Lung (tissue), 12 donors: ENCODE results near the gene WNT7B. TPM values are rescaled to one million over a fixed set of nuclear protein-coding genes. Genes with fewer than 3 reads are reported as not detected.

Experiments
- ATAC-seq: fragments of 200-7000 bp; cut with Tn5 transposase; one replicate; pipeline ENCODE4 v1.9.1; 2020; ENCODE audit warnings: moderate number of reproducible peaks; ENCODE audit not compliant: insufficient read depth, low FRiP score
- DNase-seq, 3 donors: peaks; one replicate each; pipeline ENCODE4 v3.0.0-alpha.2; 2013 to 2017
- H3K27ac ChIP-seq, 2 donors: one replicate each; pipeline ENCODE4 v1.5.1; 2013; ENCODE audit warnings: mild to moderate bottlenecking in 2 of 2, moderate library complexity in 2 of 2, control low read depth in 1 of 2, inconsistent platforms in 1 of 2, low read depth in 1 of 2, low read length in 1 of 2
- H3K27me3 ChIP-seq, 3 donors: one replicate each; pipeline ENCODE4 v1.5.1; 2013; ENCODE audit warnings: low read length in 2 of 3; ENCODE audit not compliant: control insufficient read depth in 3 of 3, insufficient read depth in 3 of 3
- H3K36me3 ChIP-seq, 4 donors: one replicate each; pipeline ENCODE4 v1.5.1; 2013; ENCODE audit warnings: low read length in 4 of 4, mild to moderate bottlenecking in 1 of 4, moderate library complexity in 1 of 4; ENCODE audit not compliant: control insufficient read depth in 4 of 4, insufficient read depth in 4 of 4
- H3K4me1 ChIP-seq, 5 donors: one replicate each; pipeline ENCODE4 v1.5.1; 2013; ENCODE audit warnings: low read length in 5 of 5, mild to moderate bottlenecking in 2 of 5, moderate library complexity in 1 of 5; ENCODE audit not compliant: control insufficient read depth in 5 of 5, insufficient read depth in 5 of 5
- H3K4me3 ChIP-seq: one replicate; pipeline ENCODE4 v1.5.1; 2013; ENCODE audit warnings: mild to moderate bottlenecking, control low read depth, moderate library complexity
- H3K9ac ChIP-seq, 2 donors: one replicate each; pipeline ENCODE4 v1.5.1; 2013; ENCODE audit warnings: low read length in 2 of 2, control low read depth in 1 of 2; ENCODE audit not compliant: insufficient read depth in 1 of 2
- H3K9me3 ChIP-seq, 4 donors: one replicate each; pipeline ENCODE4 v1.5.1; 2013; ENCODE audit warnings: low read length in 3 of 4, mild to moderate bottlenecking in 1 of 4, moderate library complexity in 1 of 4; ENCODE audit not compliant: control insufficient read depth in 4 of 4, insufficient read depth in 3 of 4
- CTCF ChIP-seq: IDR thresholded peaks from 2 replicates; pipeline ENCODE4 v1.5.1; 2012; ENCODE audit warnings: mild to moderate bottlenecking; ENCODE audit errors: control extremely low read depth, extremely low read depth
- WGBS, 2 donors: extraction: QIAGEN DNeasy Blood & Tissue Kit; methylation state at CpG; one replicate each; pipeline ENCODE4 v1.1.7; 2013; 5-methylcytosine and 5-hydroxymethylcytosine counted together
- polyA plus RNA-seq, 2 donors: library from polyadenylated mRNA; stranded (reverse); fragments of 200-250 nt; gene quantifications; one replicate each; pipeline ENCODE4 v1.2.1, GENCODE V29; 2013
- total RNA-seq, 2 donors: library from RNA; depleted of rRNA in 1 of 2; stranded (reverse); fragments of >200 nt in 1 of 2; gene quantifications; one replicate each; pipeline ENCODE4 v1.2.1, GENCODE V29; 2014 to 2021
- donor health status: control.
- donor health status: control.
- donor health status: Bipolar disorder and iron deficiency.
- donor health status: healthy.
- donor health status: DM: yes; HTN: yes; CAD: no.

The WNT7B gene
- total and polyA plus RNA-seq, 4 donors = 3.5 to 12.5 (median 6.5) TPM

GRCh38 chr22:45997077-45997776 lies 20.3 kb upstream of the WNT7B start:
- Histone ChIP-seq H3K4me1 (peaks cover 5 to 47% (median 24%) of the 10 kb centered on the region in 5 donors), H3K9me3 (no peaks in the 10 kb centered on the region), H3K4me3 (no peak overlapping the region), H3K9ac (no peak overlapping the region), H3K27me3 (no peaks in the 10 kb centered on the region), H3K27ac (peak overlapping the region; percentile 77 to 87), H3K36me3 (no peaks in the 10 kb centered on the region)
- ATAC-seq (peak; percentile 80), DNase-seq (peak; percentile 95 to 98 (median 97))
- 9 to 13% methylated on average over 14 to 16 of the region's 16 CpGs for WGBS, 2 donors
- TF ChIP-seq CTCF = no peak

- WGBS, 2 donors = 49 to 57% methylated on average over 27 to 29 of the region's 29 CpGs
Observed at GRCh38 chr22:45996241-45997076, 19.5 kb upstream of the WNT7B start.

GRCh38 chr22:45995405-45996101 lies 18.6 kb upstream of the WNT7B start:
- Histone ChIP-seq H3K27me3 (no peaks in the 10 kb centered on the region), H3K4me1 (peaks cover 5 to 32% (median 11%) of the 10 kb centered on the region in 5 donors)
- no peak for DNase-seq

More at GRCh38 chr22:45996241-45997076, 19.5 kb upstream of the WNT7B start:
- Histone ChIP-seq H3K36me3 (no peaks in the 10 kb centered on the region), H3K9ac (no peak overlapping the region), H3K4me1 (peaks cover 5 to 40% (median 17%) of the 10 kb centered on the region in 5 donors), H3K9me3 (no peaks in the 10 kb centered on the region), H3K4me3 (no peak overlapping the region), H3K27me3 (no peaks in the 10 kb centered on the region), H3K27ac (peak overlapping the region; percentile 77 to 87)
- TF ChIP-seq CTCF = no peak
- DNase-seq (no peak), ATAC-seq (no peak)

More at GRCh38 chr22:45995405-45996101, 18.6 kb upstream of the WNT7B start:
- no peak for TF ChIP-seq CTCF
- Histone ChIP-seq H3K4me3 (no peak overlapping the region), H3K9ac (no peak overlapping the region), H3K36me3 (no peaks in the 10 kb centered on the region), H3K27ac (peak overlapping the region in 1 of 2 donors; percentile 1), H3K9me3 (no peaks in the 10 kb centered on the region)
- WGBS, 2 donors = 80 to 92% methylated on average over 27 of the region's 27 CpGs
- no peak for ATAC-seq
